ENCODE data around the gene IKZF1.

The IKZF1 gene

GRCh38 chr7:50355817-50356178 lies 51.3 kb downstream of the IKZF1 start:
- DNase-seq (ENCODE audit: low spot score) = no peak

- no peak for DNase-seq (ENCODE audit: low spot score)
Observed at GRCh38 chr7:50356212-50356944, 51.9 kb downstream of the IKZF1 start.

GRCh38 chr7:50356945-50357268 lies 52.4 kb downstream of the IKZF1 start:
- no peak for DNase-seq (ENCODE audit: low spot score)

DNA sequence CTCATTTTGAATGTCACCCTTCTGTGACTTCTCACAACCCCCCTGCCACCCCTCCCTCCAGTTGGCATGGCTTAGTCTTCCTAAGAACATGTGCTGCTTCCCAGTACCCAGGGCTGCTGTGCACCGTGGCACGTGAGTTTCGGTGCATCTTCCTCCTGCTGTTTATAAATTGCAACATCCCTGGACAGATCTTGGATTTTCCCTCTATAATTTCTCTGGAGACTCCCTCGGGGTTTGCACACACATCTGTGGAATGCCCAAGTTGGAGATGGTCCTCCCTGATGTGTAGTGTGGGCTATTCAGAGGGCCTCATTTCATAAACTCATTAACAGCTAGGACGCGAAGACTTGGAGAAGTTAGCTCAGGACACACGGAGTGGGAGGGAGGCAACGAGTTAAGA lies 52.9 kb downstream of the IKZF1 start:
- no peak for DNase-seq (ENCODE audit: low spot score)

- DNase-seq (ENCODE audit: low spot score) = no peak
Observed at GRCh38 chr7:50358041-50358705, 53.7 kb downstream of the IKZF1 start.

DNA sequence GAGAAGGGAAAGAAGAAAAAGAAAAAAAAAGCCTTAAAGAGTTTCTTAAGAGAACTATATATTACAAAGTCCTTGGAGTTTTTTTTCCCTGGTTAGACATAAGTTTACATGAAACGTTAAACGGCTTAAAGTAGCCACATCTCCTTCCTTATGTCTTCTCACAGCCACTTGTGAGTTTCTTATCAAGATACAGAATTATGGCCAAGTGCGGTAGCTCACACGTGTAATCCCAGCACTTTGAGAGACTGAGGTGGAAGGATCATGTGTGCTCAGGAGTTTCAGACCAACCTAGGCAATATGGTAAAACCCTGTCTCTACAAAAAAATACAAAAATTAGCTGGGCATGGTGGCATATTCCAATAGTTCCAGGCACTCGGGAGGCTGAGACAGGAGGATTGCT lies 54.3 kb downstream of the IKZF1 start:
- DNase-seq (ENCODE audit: low spot score) = no peak

- DNase-seq (ENCODE audit: low spot score) = no peak
Observed at GRCh38 chr7:50359258-50359994, 54.9 kb downstream of the IKZF1 start.

DNA sequence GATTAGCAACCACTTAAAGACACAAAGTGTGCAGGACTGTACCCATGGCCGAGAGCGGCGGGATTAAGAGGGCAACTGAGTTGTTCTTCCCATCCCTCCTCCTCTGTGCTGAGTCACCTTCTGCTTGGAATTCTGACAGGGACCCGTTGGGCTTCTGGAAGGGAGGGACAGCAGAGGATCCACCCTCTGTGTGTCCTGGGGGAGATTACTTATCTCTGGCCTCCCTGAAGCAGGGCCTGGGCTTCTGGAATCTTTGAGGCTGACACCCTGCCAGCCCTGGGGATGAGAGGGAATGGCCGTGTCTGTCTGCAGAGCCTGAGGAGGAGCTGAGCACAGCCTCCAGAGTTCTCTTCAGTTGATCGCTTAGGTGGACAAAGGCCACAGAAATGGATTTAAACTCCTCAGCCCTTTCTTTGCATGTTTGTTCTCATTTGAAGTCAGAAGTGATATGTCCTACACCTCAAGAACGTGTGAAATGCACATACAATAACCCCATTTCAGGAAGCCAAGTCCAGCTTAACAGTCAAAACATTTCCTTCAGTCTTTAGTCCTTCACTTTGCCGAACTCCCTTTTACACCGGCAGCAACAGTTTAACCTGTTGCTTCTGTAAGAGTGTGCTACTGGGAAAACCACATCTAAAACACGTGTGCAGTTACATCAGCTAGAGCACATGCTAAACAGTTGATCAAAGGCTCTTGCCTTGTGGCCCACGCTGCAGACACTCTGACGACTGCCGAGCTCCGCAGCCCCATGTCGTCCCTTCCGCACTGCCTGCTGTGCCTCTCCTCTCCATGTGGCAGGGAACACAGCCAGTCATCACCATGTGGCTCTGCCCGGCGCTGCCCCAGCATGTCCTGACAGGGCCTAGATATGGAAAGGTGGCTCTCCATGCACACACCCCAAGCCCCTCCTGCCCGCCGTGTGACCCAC lies 55.7 kb downstream of the IKZF1 start:
- no peak for DNase-seq (ENCODE audit: low spot score)

DNA sequence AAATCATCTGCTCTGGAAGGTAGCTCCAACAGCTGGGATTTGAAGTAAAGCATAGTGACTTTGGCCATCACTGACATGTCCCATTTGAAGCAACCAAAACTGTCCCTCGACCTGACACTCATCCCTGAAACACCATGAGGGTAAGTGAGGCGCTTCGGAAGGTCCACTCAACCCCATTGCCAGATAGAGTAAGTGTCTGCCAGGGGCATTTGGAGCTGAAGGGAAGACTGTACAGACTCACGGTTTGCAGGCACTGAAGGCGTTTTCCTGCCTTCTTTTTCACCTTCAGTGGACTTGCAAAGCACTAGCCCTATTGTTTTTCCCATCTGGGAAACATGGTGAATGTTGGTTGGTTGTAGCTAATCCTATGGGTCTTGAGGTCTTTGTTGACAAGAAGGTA lies 57.6 kb downstream of the IKZF1 start:
- DNase-seq (ENCODE audit: low spot score) = no peak

DNA sequence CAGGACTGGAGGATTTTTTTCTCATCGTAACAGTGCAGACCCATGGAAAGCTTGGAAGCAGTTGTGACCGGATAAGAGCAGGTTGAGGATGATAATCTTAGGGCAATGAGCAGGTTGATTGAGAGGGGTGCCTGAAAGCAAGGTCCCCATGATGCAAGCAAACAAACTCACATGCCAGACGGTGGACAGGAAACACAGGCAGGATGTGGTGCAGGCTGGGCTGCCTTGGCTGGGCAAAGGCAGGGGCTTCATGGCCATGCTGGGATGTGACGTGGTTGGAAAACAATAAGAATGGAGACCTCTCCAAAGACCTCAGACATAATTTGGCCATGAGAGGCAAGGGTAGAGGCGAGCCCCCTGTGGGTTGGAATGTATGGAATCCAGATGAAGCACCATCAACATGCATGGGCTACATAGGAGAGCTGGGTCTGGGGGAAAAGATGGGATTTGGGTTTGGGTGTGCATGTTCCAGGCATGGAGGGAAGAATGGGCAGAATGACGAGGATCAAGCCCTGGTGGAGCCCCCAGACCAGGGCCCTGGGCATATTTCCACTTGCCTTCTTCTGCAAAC lies 58.3 kb downstream of the IKZF1 start:
- no peak for DNase-seq (ENCODE audit: low spot score)

DNA sequence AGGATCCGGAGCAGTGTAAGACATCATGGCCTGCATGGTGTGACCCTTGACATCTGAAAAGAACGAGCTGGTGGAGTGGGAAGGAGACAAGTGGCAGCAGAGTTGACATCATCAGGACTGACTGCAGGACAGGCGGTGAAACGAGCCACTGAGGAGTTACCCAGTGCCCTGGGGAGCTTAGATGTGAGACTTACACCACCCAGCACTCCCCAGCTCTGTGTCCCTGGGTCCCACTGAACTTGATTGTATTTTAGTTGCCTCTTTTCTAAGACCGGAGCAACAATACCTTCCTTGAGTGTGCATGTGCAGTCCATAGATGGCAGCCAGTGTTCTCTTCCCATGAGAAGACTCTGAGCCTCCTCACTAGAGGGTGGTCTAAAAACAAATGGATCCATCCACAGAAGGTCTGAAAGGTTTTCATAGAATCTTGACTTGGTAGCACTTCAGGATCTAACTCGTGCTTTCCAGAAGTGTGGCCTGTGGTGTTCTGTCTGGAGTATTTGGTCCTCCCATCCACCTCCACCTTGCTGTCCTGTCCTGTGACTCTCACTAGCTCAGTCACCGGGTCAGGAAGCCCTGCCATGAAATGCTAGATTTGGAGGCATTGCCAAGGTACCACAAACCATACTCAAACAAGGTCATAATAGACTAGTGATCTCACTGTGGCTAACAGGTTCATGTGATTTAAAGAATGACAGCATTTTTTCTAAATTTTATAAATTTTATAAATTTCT lies 59.0 kb downstream of the IKZF1 start:
- no peak for DNase-seq (ENCODE audit: low spot score)

DNA sequence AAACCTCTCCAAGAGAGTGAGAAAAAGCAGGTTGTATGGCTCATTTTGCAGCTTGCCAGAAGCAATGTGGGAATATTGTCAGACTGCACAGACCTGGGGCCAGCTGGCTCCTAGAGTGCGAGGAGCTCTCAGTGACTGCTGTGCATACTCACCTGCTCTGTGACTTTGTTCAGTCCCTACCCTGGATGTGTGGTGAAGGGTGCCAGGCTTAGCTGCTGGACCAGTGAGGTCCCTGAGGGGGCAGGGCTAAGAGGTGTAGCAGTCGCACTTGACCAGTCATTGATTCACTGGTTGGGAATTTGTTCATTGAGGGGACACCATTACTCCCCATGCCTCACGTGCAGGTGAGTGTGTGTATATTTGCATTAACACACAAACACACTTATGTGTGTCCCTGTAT lies 60.1 kb downstream of the IKZF1 start:
- DNase-seq (ENCODE audit: low spot score) = no peak

DNA sequence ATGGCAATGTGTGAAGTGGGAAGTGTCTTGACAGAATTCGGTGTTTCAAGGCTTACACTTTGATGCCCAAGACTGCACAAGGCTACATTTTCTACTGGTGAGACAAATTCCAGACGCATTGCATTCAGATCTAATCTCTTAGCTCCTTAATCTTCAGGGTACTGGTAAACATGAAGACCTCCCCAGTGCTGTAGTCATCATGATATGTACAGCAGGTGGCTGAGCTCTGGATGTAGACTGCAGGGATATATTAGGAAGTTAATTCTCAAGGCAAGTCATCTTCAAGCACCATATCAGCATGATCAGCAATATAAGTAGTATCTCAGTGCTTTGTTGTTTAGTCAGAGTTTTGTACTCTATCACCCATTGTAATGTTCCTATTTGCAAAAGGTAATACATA lies 61.8 kb downstream of the IKZF1 start:
- no peak for DNase-seq (ENCODE audit: low spot score)

- DNase-seq (ENCODE audit: low spot score) = no peak
Observed at GRCh38 chr7:50367100-50367499, 62.6 kb downstream of the IKZF1 start.

GRCh38 chr7:50367570-50367969 lies 63.1 kb downstream of the IKZF1 start:
- no peak for DNase-seq (ENCODE audit: low spot score)

GRCh38 chr7:50368366-50368765 lies 63.9 kb downstream of the IKZF1 start:
- DNase-seq (ENCODE audit: low spot score) = no peak

DNA sequence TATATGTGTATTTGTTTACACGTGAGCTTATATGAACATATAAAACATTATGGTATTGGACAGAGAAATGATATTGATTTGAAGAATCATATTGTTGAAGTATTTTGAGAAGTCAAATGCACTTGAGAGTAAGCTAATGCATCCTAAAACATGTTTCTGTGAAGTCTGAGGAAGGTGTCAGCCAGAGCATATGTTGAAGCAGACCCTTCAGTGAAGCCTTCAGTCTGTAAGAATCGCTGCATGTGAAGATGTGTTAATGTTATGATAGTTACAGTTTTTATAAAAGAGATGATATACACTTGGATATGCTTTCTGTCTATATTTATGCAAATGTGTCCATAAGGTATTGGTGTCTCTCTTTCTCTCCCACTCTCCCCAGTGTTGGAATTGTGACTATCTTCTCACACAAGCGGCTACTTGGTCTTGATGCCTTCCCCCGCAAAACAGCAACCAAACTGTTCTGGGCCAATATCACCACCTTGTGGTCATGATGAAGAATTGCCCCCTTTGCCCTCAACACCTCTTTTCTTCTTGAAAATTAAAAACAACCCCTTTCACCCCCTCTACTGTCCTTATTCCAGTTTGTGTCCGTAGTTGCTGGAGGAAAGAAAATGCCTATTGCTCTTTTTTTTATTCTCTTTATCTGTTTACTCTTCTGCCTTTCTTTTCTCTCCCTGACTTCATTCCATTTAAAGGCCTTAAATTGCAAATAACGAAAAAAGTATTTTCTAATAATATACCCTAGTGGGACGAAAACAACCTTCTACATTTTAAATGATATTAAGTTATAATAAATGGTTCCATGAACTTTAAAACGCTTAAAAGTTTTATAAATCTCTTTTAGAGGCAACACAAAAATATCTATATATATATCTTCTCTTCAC lies 64.9 kb downstream of the IKZF1 start:
- DNase-seq (ENCODE audit: low spot score) = peak; percentile 49

DNA sequence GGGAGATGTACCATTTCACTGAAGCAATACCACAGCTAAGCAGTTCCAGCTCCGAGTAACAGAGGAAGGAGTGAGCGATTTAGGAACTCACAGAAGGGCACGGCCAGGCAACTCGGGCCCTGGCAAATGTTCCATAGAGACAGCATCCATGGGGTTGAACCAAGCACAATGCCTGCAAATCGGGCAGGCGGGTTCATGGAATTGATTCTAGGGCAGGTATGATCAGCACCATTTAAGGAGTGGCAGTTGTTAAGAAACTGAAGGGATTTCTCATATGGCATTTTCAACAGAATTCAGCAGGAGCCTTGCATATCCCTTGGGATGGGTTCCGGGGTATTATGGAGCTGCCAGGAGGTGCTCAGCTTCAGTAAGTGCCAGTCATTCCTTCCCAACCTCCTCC lies 66.4 kb downstream of the IKZF1 start:
- DNase-seq (ENCODE audit: low spot score) = no peak

DNA sequence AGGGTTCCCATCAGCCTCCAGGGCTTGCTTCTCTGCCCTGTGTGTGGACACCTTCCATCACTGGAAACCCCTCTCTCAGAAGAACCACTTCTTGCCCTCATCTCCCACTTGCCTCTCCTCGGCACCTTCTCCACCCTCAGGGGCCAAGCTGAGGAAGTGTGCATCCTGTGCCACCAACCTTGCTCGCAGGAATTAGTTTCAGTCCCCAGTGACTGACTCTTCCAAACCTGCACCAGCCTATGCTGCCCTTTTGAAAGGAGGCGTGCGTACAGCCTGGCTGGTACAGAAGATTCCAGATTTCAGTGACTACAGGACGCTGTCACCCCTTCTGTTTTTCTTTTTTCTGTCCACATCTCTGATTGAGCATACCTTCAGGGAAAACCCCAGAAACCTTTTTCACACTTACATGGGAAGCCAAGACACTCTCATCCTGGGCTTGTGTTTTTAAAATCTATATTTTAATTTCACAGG lies 67.1 kb downstream of the IKZF1 start:
- DNase-seq (ENCODE audit: low spot score) = no peak

DNA sequence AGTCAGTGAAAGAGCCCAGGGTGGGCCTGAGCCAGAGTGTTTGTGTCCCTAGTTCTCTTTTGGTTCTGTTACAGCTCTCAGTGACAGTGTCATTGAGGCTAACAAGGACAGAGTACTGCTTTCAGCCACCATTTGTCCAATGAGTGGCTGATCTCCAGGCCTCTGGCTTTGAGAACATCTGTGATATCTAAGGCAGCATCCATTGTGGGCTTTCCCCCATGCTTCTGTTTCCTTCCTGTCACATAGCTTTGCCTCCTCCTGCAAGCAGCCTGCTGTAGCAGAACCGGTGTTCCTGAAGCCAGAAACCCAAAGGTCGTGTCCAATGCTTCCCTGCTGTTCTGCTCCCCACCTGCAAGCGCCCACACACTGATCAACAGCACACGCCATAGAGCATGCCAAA lies 68.4 kb downstream of the IKZF1 start:
- no peak for DNase-seq (ENCODE audit: low spot score)
